Fibroblast of lung (primary cell): ENCODE data around the gene PRMT3. TPM values are rescaled to one million over a fixed set of nuclear protein-coding genes. Genes with fewer than 3 reads are reported as not detected.

ENCODE experiments used
- DNase-seq, 2 donors: peaks; one replicate each; pipeline versions ENCODE4 v3.0.0 to v3.0.0-alpha.2; 2010; ENCODE audit warnings: low read depth in 2 of 2
- H2AFZ ChIP-seq: 2 replicates; pipeline ENCODE4 v1.5.1; 2012; ENCODE audit warnings: low read length, control low read depth, inconsistent platforms
- H3K27ac ChIP-seq: 2 replicates; pipeline ENCODE4 v1.5.1; 2011; ENCODE audit warnings: low read length, control low read depth; ENCODE audit not compliant: insufficient read depth
- H3K27me3 ChIP-seq: 2 replicates; pipeline ENCODE4 v1.5.1; 2011; ENCODE audit warnings: mild to moderate bottlenecking, low read length; ENCODE audit not compliant: control insufficient read depth, insufficient read depth
- H3K36me3 ChIP-seq: 2 replicates; pipeline ENCODE4 v1.5.1; 2011; ENCODE audit warnings: low read length; ENCODE audit not compliant: control insufficient read depth, insufficient read depth
- H3K4me1 ChIP-seq: 2 replicates; pipeline ENCODE4 v1.5.1; 2011; ENCODE audit warnings: low read length; ENCODE audit not compliant: control insufficient read depth, insufficient read depth; ENCODE audit errors: extremely low read depth
- H3K4me2 ChIP-seq: 2 replicates; pipeline ENCODE4 v1.5.1; 2011; ENCODE audit warnings: low read length, control low read depth; ENCODE audit not compliant: insufficient read depth; ENCODE audit errors: extremely low read depth
- H3K4me3 ChIP-seq, 4 experiments: fragments of 200-600 bp in 1 of 4; sonication (generic) in 1 of 4; replicated peaks in 1 of 4; 2 replicates each; pipeline ENCODE4 v1.5.1; 2011 to 2016; ENCODE audit warnings: low read length in 4 of 4, low read depth in 3 of 4, mild to moderate bottlenecking in 3 of 4, control low read depth in 2 of 4, inconsistent platforms in 1 of 4, mixed read lengths in 1 of 4; ENCODE audit not compliant: insufficient read depth in 1 of 4; ENCODE audit errors: control extremely low read depth in 1 of 4
- H3K79me2 ChIP-seq: 2 replicates; pipeline ENCODE4 v1.5.1; 2012; ENCODE audit warnings: mild to moderate bottlenecking, low read length, inconsistent platforms; ENCODE audit not compliant: control insufficient read depth, insufficient read depth
- H3K9ac ChIP-seq: 2 replicates; pipeline ENCODE4 v1.5.1; 2011; ENCODE audit warnings: mild to moderate bottlenecking, low read length, control low read depth; ENCODE audit not compliant: insufficient read depth
- H3K9me3 ChIP-seq: 2 replicates; pipeline ENCODE4 v1.5.1; 2012; ENCODE audit warnings: low read depth, low read length; ENCODE audit not compliant: control insufficient read depth, insufficient read depth
- H4K20me1 ChIP-seq: 2 replicates; pipeline ENCODE4 v1.5.1; 2011; ENCODE audit warnings: low read length; ENCODE audit not compliant: control insufficient read depth, insufficient read depth; ENCODE audit errors: extremely low read depth
- CTCF ChIP-seq, 2 donors: IDR thresholded peaks in 1 of 2; conservative IDR thresholded peaks in 1 of 2; 1 replicate in 1 of 2; 2 replicates in 1 of 2; pipeline ENCODE4 v1.5.1; 2011 to 2012; ENCODE audit warnings: low read length in 2 of 2, control low read depth in 1 of 2, inconsistent platforms in 1 of 2, low read depth in 1 of 2, mild to moderate bottlenecking in 1 of 2
- EZH2 ChIP-seq: IDR thresholded peaks from 2 replicates; pipeline ENCODE4 v1.5.1; 2012; ENCODE audit warnings: low read length, control low read depth, mild to moderate bottlenecking; ENCODE audit errors: missing control alignments
- polyA plus RNA-seq, 2 donors: library from polyadenylated mRNA; depleted of rRNA in 1 of 2; stranded (reverse) in 1 of 2; unstranded in 1 of 2; fragments of >200 nt; gene quantifications; 2 replicates each; pipeline ENCODE4 v1.2.1, GENCODE V29; 2011 to 2012; ENCODE audit warnings: missing spikeins in 1 of 2
- total RNA-seq: library from RNA; depleted of rRNA; stranded (reverse); fragments of >200 nt; gene quantifications from 2 replicates; pipeline ENCODE4 v1.2.1, GENCODE V29; 2014

Gene PRMT3
- total and polyA plus RNA-seq, 2 donors (not counting 1 experiment from before 2014, with no cell fraction given): 13.0 to 14.2 TPM

GRCh38 chr11:20459865-20460264 lies 72.3 kb downstream of the PRMT3 start:
- Histone ChIP-seq H3K9ac (no peak overlapping the region), H2AFZ (no peak overlapping the region), H3K27me3 (no peaks in the 10 kb centered on the region), H3K9me3 (no peaks in the 10 kb centered on the region), H3K4me2 (no peak overlapping the region), H4K20me1 (no peaks in the 10 kb centered on the region), H3K4me3 (no peak overlapping the region), H3K36me3 (no peaks in the 10 kb centered on the region), H3K4me1 (no peaks in the 10 kb centered on the region), H3K27ac (no peak overlapping the region), H3K79me2 (no peaks in the 10 kb centered on the region)
- TF ChIP-seq CTCF (conservative IDR thresholded peaks at IDR 0.05 in 1 of 2, IDR thresholded peaks at IDR 0.05 in 1 of 2; ENCODE audit: low read depth in 1 of 2, low read length in 2 of 2) (no peak), EZH2 (no peak)
- DNase-seq: no peak

- Histone ChIP-seq H3K79me2 (no peaks in the 10 kb centered on the region), H3K27me3 (no peaks in the 10 kb centered on the region), H3K27ac (no peak overlapping the region), H3K9ac (no peak overlapping the region), H3K4me3 (no peak overlapping the region), H3K36me3 (no peaks in the 10 kb centered on the region), H3K4me2 (no peak overlapping the region), H4K20me1 (no peaks in the 10 kb centered on the region), H3K4me1 (no peaks in the 10 kb centered on the region), H2AFZ (no peak overlapping the region), H3K9me3 (no peaks in the 10 kb centered on the region)
- DNase-seq: no peak
- TF ChIP-seq EZH2 (no peak), CTCF (conservative IDR thresholded peaks at IDR 0.05 in 1 of 2, IDR thresholded peaks at IDR 0.05 in 1 of 2; ENCODE audit: low read depth in 1 of 2, low read length in 2 of 2) (no peak)
Observed at GRCh38 chr11:20464518-20464917, 77.0 kb downstream of the PRMT3 start.

GRCh38 chr11:20467487-20468185 lies 80.1 kb downstream of the PRMT3 start:
- Histone ChIP-seq H3K27me3 (no peaks in the 10 kb centered on the region), H3K4me2 (no peak overlapping the region), H3K9ac (no peak overlapping the region), H3K36me3 (no peaks in the 10 kb centered on the region), H4K20me1 (no peaks in the 10 kb centered on the region), H3K9me3 (no peaks in the 10 kb centered on the region), H3K4me3 (no peak overlapping the region), H3K27ac (no peak overlapping the region), H3K79me2 (no peaks in the 10 kb centered on the region), H2AFZ (no peak overlapping the region), H3K4me1 (no peaks in the 10 kb centered on the region)
- peak in 1 of 2 donors; percentile 17 for DNase-seq
- TF ChIP-seq CTCF (conservative IDR thresholded peaks at IDR 0.05 in 1 of 2, IDR thresholded peaks at IDR 0.05 in 1 of 2; ENCODE audit: low read depth in 1 of 2, low read length in 2 of 2): no peak
- no peak for TF ChIP-seq EZH2
